KMS-11 (cell line): ENCODE results near the gene NOMO2.
"Not testable (repeated sequence)": the region's sequence is repeated elsewhere in the genome, so short reads cannot be mapped to it uniquely, and the experiment has no call there.

ENCODE experiments used
- H2AFZ ChIP-seq: fragments of 200-600 bp; sonication (generic); 2 replicates; pipeline ENCODE4 v1.6.1; 2016; ENCODE audit warnings: antibody characterized with exemption, mixed run types, low read depth
- H3K27ac ChIP-seq: fragments of 200-600 bp; sonication (generic); 2 replicates; pipeline ENCODE4 v1.6.1; 2016; ENCODE audit warnings: mild to moderate bottlenecking, mixed run types
- H3K27me3 ChIP-seq: fragments of 200-600 bp; sonication (generic); 2 replicates; pipeline ENCODE4 v1.6.1; 2017; ENCODE audit warnings: mild to moderate bottlenecking, low read depth, mixed run types, moderate library complexity; ENCODE audit not compliant: insufficient read depth
- H3K36me3 ChIP-seq: fragments of 200-600 bp; sonication (generic); 2 replicates; pipeline ENCODE4 v1.6.1; 2017; ENCODE audit warnings: mild to moderate bottlenecking, mixed run types; ENCODE audit not compliant: insufficient read depth
- H3K4me1 ChIP-seq: fragments of 200-600 bp; sonication (generic); 2 replicates; pipeline ENCODE4 v1.6.1; 2016; ENCODE audit warnings: mild to moderate bottlenecking, low read depth, mixed run types; ENCODE audit not compliant: poor library complexity, severe bottlenecking
- H3K4me2 ChIP-seq: fragments of 200-600 bp; sonication (generic); 2 replicates; pipeline ENCODE4 v1.7.0; 2016; ENCODE audit warnings: mild to moderate bottlenecking, mixed run types
- H3K4me3 ChIP-seq: fragments of 200-600 bp; sonication (generic); IDR thresholded peaks from 2 replicates; pipeline ENCODE4 v1.6.1; 2017; ENCODE audit warnings: low read depth, low read length, mixed read lengths; ENCODE audit not compliant: insufficient read depth
- H3K79me2 ChIP-seq: fragments of 200-600 bp; sonication (generic); 2 replicates; pipeline ENCODE4 v1.6.1; 2016; ENCODE audit warnings: low read depth, mixed run types; ENCODE audit not compliant: insufficient read depth
- H3K9ac ChIP-seq: fragments of 200-600 bp; sonication (generic); 2 replicates; pipeline ENCODE4 v1.6.1; 2016; ENCODE audit warnings: mild to moderate bottlenecking, mixed run types
- H4K20me1 ChIP-seq: fragments of 200-600 bp; sonication (generic); 2 replicates; pipeline ENCODE4 v1.6.1; 2016; ENCODE audit warnings: mild to moderate bottlenecking, mixed run types; ENCODE audit not compliant: insufficient read depth
- CTCF ChIP-seq: fragments of 200-600 bp; sonication (generic); conservative IDR thresholded peaks from 2 replicates; pipeline ENCODE4 v1.6.1; 2017; ENCODE audit warnings: low read depth, mild to moderate bottlenecking, antibody characterized with exemption, low read length, moderate library complexity, mixed read lengths

NOMO2 gene

DNA sequence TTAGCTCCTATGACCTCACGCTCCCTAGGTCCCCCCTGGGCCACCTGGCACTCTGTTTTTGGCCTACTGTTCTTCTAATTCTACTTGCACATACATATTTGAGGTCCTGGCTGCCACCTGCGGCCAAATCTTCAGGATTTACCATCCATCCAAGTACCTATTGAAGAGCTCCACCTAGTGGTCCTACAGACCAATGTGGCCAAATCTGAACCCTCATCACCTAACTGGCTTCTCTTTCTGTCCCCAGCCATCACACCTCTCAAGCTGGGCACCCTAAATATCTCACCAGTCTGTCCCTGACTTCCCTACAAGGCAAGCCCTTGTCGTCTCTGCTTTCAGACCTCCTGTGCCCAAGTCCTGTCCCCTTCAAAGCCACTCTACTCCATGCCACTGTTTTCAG, 24.9 kb downstream of the NOMO2 start:
- not testable (repeated sequence) for H4K20me1 ChIP-seq, H3K4me1 ChIP-seq, H3K4me2 ChIP-seq, H2AFZ ChIP-seq, H3K4me3 ChIP-seq, H3K9ac ChIP-seq, H3K27ac ChIP-seq, H3K36me3 ChIP-seq, H3K27me3 ChIP-seq, H3K79me2 ChIP-seq
- 0 out of 2 replicates have a peak, but pooled peaks have one; percentile 18 for TF ChIP-seq CTCF

- H3K79me2 ChIP-seq, H2AFZ ChIP-seq, H3K9ac ChIP-seq, H3K4me1 ChIP-seq, H4K20me1 ChIP-seq, H3K36me3 ChIP-seq, H3K27me3 ChIP-seq, H3K4me3 ChIP-seq, H3K4me2 ChIP-seq, H3K27ac ChIP-seq: not testable (repeated sequence)
These were observed 26.3 kb downstream of the NOMO2 start for GRCh38 chr16:18535519-18536168.

- not testable (repeated sequence) for H3K79me2 ChIP-seq, H3K27ac ChIP-seq, H3K4me1 ChIP-seq, H3K4me2 ChIP-seq, H3K27me3 ChIP-seq, H3K36me3 ChIP-seq, H3K9ac ChIP-seq, H3K4me3 ChIP-seq, H4K20me1 ChIP-seq, H2AFZ ChIP-seq
These were observed 27.6 kb downstream of the NOMO2 start for GRCh38 chr16:18534308-18534707.

DNA sequence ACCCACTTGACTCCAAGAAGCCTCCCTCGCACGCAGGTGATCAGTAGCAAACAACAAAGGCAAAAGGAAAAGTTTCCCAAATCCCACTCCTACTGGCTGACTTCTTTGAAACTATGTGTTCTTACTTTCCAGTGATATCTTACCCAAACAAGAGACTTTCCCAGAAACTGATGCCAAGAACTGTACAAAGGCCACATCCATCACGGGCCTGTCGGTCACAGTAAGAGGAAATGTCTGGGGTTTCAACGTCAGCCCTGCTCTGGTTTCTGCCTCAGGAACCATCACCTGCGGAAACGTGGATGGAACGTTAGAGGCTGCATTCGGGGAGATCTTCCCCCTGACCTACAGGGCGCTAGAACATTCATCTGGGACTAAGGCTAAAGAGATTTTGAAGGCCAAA, 30.6 kb downstream of the NOMO2 start:
- H3K4me2 ChIP-seq, H2AFZ ChIP-seq: not testable (repeated sequence)

GRCh38 chr16:18530329-18530728, 31.6 kb downstream of the NOMO2 start:
- not testable (repeated sequence) for H3K36me3 ChIP-seq, H3K79me2 ChIP-seq, H3K4me1 ChIP-seq, H3K27me3 ChIP-seq, H2AFZ ChIP-seq, H4K20me1 ChIP-seq, H3K27ac ChIP-seq, H3K4me3 ChIP-seq, H3K9ac ChIP-seq, H3K4me2 ChIP-seq

More for the DNA sequence above, 30.6 kb downstream of the NOMO2 start:
- H4K20me1 ChIP-seq, H3K4me3 ChIP-seq, H3K79me2 ChIP-seq, H3K27ac ChIP-seq, H3K27me3 ChIP-seq, H3K36me3 ChIP-seq, H3K9ac ChIP-seq, H3K4me1 ChIP-seq: not testable (repeated sequence)

DNA sequence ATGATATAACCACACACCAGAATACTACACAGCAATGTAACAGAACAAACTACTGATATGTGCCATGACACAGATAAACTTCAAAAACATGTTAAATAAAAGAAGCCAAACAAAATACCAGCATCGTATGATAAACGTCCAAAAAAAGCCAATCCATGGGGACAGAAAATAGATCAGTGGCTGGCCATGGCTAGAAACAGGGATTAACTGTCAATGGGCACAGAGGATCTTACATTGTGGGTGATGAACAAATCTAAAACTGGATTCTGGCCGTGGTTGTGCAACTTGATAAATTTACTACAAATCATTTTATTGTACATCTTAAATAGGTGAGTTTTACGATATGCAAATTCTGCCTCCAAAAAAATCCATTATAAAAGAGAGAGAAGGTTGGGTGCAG, 35.4 kb downstream of the NOMO2 start:
- not testable (repeated sequence) for H3K36me3 ChIP-seq, H3K4me1 ChIP-seq, H4K20me1 ChIP-seq, H3K9ac ChIP-seq, H2AFZ ChIP-seq, H3K4me2 ChIP-seq, H3K27ac ChIP-seq, H3K27me3 ChIP-seq, H3K79me2 ChIP-seq, H3K4me3 ChIP-seq

DNA sequence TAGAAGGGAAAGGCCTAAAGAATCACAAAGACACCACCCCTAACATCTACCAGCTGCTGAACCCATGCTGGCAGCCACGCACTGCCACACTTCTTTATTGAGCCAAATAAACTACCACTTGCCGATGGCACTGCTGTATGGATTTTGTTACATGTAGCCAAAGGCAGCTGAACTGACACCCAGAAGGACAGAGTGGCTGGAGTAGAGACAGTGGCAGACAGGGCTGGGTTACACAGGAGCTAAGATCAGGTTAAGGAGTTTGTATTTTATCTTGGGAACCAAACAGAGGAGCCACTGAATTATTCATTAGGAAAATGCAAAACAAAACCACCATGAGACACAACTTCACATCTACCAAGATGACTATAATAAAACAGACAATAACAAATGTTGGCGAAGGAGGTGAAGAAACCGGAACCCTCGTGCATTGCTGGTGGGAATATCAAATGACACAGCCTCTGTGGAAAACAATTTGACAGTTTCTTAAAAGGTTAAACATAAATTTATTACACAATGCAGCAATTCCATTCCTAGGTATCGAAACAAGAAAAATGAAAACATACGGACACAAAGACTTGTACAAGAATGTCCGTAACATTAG, 35.9 kb downstream of the NOMO2 start:
- not testable (repeated sequence) for H3K36me3 ChIP-seq, H3K27ac ChIP-seq, H2AFZ ChIP-seq, H3K27me3 ChIP-seq, H3K4me3 ChIP-seq, H3K79me2 ChIP-seq, H4K20me1 ChIP-seq, H3K4me1 ChIP-seq, H3K4me2 ChIP-seq, H3K9ac ChIP-seq

- not testable (repeated sequence) for H3K4me2 ChIP-seq, H3K36me3 ChIP-seq, H3K79me2 ChIP-seq, H4K20me1 ChIP-seq, H3K27ac ChIP-seq, H2AFZ ChIP-seq, H3K9ac ChIP-seq, H3K4me1 ChIP-seq, H3K27me3 ChIP-seq, H3K4me3 ChIP-seq
These were observed 39.3 kb downstream of the NOMO2 start for GRCh38 chr16:18522637-18523036.

DNA sequence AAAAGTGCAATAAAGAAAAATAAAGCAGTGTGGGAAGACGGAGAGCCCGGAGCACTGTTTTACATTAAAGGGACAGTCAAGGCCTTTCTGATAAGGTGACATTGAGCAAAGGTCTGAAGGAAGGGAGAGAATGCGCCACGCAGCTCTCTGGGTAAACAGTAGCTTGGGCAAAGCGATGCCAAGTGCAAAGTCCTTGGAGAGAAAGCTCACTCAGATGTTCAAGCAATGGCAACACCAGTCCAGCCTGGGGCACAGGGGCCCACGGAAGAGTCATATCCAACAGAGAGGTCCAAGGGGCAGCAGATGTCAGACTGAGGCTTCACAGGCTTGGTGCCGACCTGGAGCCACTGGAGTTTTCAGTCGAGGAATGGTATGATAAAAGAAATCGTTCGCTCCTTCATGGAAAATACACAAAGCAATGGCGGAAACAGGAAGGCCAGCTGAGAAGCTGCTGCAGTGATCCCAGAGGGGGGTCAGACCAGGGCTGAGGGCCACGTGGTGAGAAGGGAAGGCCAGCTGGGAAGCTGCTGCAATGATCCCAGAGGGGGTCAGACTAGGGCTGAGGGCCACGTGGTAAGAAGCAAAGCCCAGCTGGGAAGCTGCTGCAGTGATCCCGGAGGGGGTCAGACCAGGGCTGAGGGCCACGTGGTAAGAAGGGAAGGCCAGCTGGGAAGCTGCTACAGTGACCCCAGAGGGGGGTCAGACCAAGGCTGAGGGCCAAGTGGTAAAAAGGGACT, 40.3 kb downstream of the NOMO2 start:
- not testable (repeated sequence) for H3K4me3 ChIP-seq

More for the DNA sequence above, 40.3 kb downstream of the NOMO2 start:
- not testable (repeated sequence) for H3K79me2 ChIP-seq, H3K27me3 ChIP-seq, H3K27ac ChIP-seq, H3K4me2 ChIP-seq, H4K20me1 ChIP-seq, H2AFZ ChIP-seq, H3K36me3 ChIP-seq, H3K4me1 ChIP-seq, H3K9ac ChIP-seq
